ENCODE data around the gene OR8B4. TPM values are rescaled to one million over a fixed set of nuclear protein-coding genes. Genes with fewer than 3 reads are reported as not detected.
"Not testable (repeated sequence)": the region's sequence is repeated elsewhere in the genome, so short reads cannot be mapped to it uniquely, and the experiment has no call there.

The OR8B4 gene
- total RNA-seq, 6 experiments from 2014 or later, result not detected

DNA sequence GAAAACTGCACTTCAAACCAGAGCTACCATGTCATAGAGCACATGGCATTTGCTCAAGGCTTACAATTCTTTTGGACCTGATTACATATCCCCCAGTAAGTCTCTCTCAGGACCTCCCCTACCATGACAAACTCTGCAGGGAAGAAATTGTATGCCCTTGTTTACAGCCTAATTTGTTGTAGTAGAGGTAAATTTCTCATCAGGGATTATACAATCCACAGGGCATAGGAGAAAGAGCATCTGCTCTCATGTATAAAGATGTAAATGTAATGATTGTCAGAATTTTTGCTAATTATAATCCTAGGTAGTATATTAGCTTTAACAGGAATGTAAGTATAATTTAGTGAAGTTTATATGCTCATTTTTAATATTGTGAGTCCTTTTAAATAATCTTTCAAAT lies 25.7 kb downstream of the OR8B4 start, which contains the start of gene OR8B3:
OR8B3 (minus strand) TSS at position 101 of the 400 bp plus-strand sequence. CDS start 1,673 bp downstream, outside the sequence.
- Mint-ChIP-seq H3K4me1 (ENCODE audit: low read depth) (peaks cover 6% of the 10 kb centered on the region), H3K27me3 (ENCODE audit: insufficient read depth) (no peaks in the 10 kb centered on the region), H3K4me3 (no peak within 1 kb of the TSS), H3K9me3 (no peaks in the 10 kb centered on the region; the same call in 1 of the 2 replicates), H3K27ac (no peak within 1 kb of the TSS), H3K36me3 (ENCODE audit: low read depth) (no peaks in the 10 kb centered on the region)
- no peak for DNase-seq
- no peak for TF ChIP-seq CTCF (IDR thresholded peaks at IDR 0.05)

- not testable (repeated sequence) for H3K27ac Mint-ChIP-seq; H3K36me3 Mint-ChIP-seq (ENCODE audit: low read depth); H3K4me3 Mint-ChIP-seq; H3K4me1 Mint-ChIP-seq (ENCODE audit: low read depth); H3K9me3 Mint-ChIP-seq; DNase-seq; H3K27me3 Mint-ChIP-seq (ENCODE audit: insufficient read depth)
Observed at GRCh38 chr11:124396847-124397246, 27.8 kb downstream of the OR8B4 start.

DNA sequence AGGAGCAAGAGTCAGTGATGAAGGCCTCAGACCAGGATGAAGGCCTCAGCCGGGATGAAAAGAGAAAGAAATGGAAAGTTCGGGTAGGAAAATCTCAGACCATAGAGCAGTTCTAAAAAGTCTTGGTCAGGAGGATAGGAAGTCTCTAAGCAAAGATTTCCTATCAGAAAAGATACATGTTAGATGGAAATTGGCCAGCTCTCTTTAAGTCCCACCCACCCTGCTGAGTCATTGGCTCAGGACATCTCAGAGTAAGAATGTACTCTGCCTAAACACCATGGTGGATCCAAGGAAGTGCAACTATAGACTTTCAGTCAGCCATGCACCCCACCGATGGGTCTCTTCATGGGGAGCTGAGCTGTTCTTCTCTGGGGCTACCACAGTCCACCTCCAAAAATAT lies 30.3 kb downstream of the OR8B4 start:
- Mint-ChIP-seq H3K36me3 (ENCODE audit: low read depth) (no peaks in the 10 kb centered on the region), H3K27ac (no peak overlapping the region), H3K27me3 (ENCODE audit: insufficient read depth) (no peaks in the 10 kb centered on the region), H3K9me3 (peaks cover 6% of the 10 kb centered on the region; the same call in 1 of the 2 replicates), H3K4me3 (no peak overlapping the region), H3K4me1 (ENCODE audit: low read depth) (no peaks in the 10 kb centered on the region)
- no peak for DNase-seq
- TF ChIP-seq CTCF (IDR thresholded peaks at IDR 0.05), result no peak

DNA sequence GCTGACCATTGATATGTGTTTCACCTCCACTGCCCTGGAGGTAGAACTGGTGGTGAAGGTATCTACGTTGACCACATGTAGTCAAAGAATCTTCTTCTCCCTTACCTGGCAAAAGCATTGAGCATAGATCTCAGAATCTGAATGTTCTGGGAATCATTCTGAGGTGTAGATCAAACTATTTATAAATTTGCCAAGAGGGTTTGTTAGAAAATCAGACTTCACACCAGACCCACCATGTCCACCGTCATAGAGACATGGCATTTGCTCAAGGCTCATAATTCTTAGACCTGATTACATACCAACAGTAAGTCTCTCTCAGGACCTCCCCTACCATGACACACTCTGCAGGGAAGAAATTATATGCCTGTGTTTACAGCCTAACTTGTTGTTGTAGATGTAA lies 40.3 kb downstream of the OR8B4 start, which contains the start of gene OR8B2:
OR8B2 (minus strand) TSS at position 101 of the 400 bp plus-strand sequence. CDS start 1,156 bp downstream, outside the sequence.
- Mint-ChIP-seq H3K4me1 (ENCODE audit: low read depth) (no peaks in the 10 kb centered on the region), H3K9me3 (peaks cover 30% of the 10 kb centered on the region), H3K27ac (no peak within 1 kb of the TSS), H3K4me3 (no peak within 1 kb of the TSS), H3K36me3 (ENCODE audit: low read depth) (no peaks in the 10 kb centered on the region), H3K27me3 (ENCODE audit: insufficient read depth) (no peaks in the 10 kb centered on the region)
- DNase-seq, result no peak
- no peak for TF ChIP-seq CTCF (IDR thresholded peaks at IDR 0.05)

DNA sequence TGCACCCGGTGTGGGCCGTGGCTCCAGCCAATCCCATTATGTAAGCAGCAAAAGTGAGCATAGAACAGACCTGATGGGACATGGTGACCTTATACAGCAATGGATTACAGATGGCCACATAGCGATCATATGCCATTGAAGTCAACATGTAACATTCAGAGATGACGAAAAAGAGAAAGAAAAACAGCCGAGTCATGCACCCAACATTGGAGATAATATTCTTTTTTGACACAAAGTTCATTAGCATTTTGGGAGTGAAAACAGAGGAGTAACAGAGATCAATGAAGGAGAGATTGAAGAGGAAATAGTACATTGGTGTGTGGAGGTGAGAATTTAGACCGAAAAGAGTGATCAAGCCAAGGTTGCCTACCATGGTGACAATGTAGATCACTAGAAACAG lies 41.8 kb downstream of the OR8B4 start:
- not testable (repeated sequence) for H3K27ac Mint-ChIP-seq; H3K4me3 Mint-ChIP-seq; DNase-seq; H3K36me3 Mint-ChIP-seq (ENCODE audit: low read depth); H3K27me3 Mint-ChIP-seq (ENCODE audit: insufficient read depth); H3K4me1 Mint-ChIP-seq (ENCODE audit: low read depth)
- H3K9me3 Mint-ChIP-seq, result peaks cover 32% of the 10 kb centered on the region

- no peaks in the 10 kb centered on the region for H3K36me3 Mint-ChIP-seq (ENCODE audit: low read depth)
- no peak for DNase-seq
- H3K27me3 Mint-ChIP-seq (ENCODE audit: insufficient read depth), result no peaks in the 10 kb centered on the region
- TF ChIP-seq CTCF (IDR thresholded peaks at IDR 0.05), result no peak
- H3K9me3 Mint-ChIP-seq, result peaks cover 27% of the 10 kb centered on the region
- no peak overlapping the region for H3K27ac Mint-ChIP-seq
- H3K4me1 Mint-ChIP-seq (ENCODE audit: low read depth), result no peaks in the 10 kb centered on the region
- H3K4me3 Mint-ChIP-seq, result no peak overlapping the region
Observed at GRCh38 chr11:124380585-124380984, 44.1 kb downstream of the OR8B4 start.

- Mint-ChIP-seq H3K4me1 (ENCODE audit: low read depth) (no peaks in the 10 kb centered on the region), H3K27ac (no peak overlapping the region), H3K9me3 (peaks cover 17% of the 10 kb centered on the region), H3K4me3 (no peak overlapping the region), H3K36me3 (ENCODE audit: low read depth) (no peaks in the 10 kb centered on the region), H3K27me3 (ENCODE audit: insufficient read depth) (no peaks in the 10 kb centered on the region)
- DNase-seq, result no peak
- no peak for TF ChIP-seq CTCF (IDR thresholded peaks at IDR 0.05)
Observed at GRCh38 chr11:124376280-124376679, 48.4 kb downstream of the OR8B4 start.

Data from HFFc6 (cell line).